Measurements from ENCODE around the gene RPS18. TPM values are rescaled to one million over a fixed set of nuclear protein-coding genes. Genes with fewer than 3 reads are reported as not detected.

The RPS18 gene
- total and polyA plus RNA-seq, 9 of the 15 experiments (the other 6 are each of a cell fraction or from before 2014, with no cell fraction given): 5,023 to 17,516 (median 8,131) TPM

DNA sequence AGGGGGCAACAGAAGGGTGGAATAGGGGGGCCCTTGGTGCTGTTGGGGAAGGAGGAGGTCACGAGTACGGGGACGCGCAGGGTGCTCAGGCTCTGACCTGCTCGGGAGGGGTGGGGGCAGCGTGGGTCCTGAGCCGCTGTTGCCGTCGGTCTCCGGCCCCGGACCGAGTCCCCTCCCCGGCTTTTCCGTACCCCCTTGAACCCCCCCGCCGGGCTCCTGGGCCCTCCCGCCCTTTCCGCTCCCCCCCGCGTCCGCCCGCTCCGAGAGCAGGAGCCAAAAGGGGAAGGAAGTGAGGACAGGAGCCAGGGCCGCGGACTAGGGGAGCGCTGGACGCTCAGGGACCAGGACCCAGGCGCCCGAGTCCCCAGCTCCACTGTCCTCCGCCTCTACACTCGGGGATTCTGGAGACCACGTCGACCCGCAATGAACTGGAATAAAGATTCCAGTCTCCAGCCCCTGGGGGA lies 26.9 kb downstream of the RPS18 start, which contains the start of gene RGL2 (continued):
- TF ChIP-seq, protein P1, sequence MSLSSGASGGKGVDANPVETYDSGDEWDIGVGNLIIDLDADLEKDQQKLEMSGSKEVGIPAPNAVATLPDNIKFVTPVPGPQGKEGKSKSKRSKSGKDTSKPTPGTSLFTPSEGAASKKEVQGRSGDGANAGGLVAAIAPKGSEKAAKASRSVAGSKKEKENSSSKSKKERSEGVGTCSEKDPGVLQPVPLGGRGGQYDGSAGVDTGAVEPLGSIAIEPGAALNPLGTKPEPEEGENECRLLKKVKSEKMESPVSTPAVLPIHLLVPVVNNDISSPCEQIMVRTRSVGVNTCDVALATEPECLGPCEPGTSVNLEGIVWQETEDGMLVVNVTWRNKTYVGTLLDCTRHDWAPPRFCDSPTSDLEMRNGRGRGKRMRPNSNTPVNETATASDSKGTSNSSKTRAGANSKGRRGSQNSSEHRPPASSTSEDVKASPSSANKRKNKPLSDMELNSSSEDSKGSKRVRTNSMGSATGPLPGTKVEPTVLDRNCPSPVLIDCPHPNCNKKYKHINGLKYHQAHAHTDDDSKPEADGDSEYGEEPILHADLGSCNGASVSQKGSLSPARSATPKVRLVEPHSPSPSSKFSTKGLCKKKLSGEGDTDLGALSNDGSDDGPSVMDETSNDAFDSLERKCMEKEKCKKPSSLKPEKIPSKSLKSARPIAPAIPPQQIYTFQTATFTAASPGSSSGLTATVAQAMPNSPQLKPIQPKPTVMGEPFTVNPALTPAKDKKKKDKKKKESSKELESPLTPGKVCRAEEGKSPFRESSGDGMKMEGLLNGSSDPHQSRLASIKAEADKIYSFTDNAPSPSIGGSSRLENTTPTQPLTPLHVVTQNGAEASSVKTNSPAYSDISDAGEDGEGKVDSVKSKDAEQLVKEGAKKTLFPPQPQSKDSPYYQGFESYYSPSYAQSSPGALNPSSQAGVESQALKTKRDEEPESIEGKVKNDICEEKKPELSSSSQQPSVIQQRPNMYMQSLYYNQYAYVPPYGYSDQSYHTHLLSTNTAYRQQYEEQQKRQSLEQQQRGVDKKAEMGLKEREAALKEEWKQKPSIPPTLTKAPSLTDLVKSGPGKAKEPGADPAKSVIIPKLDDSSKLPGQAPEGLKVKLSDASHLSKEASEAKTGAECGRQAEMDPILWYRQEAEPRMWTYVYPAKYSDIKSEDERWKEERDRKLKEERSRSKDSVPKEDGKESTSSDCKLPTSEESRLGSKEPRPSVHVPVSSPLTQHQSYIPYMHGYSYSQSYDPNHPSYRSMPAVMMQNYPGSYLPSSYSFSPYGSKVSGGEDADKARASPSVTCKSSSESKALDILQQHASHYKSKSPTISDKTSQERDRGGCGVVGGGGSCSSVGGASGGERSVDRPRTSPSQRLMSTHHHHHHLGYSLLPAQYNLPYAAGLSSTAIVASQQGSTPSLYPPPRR (CRISPR knock-in tag; IDR thresholded peaks at IDR 0.05; ENCODE audit: borderline replicate concordance): no peak
- peak; percentile 51 for TF ChIP-seq OTX1 (CRISPR knock-in tag; IDR thresholded peaks at IDR 0.05)
- TF ChIP-seq EGR1 (conservative IDR thresholded peaks at IDR 0.05): no peak
- TF ChIP-seq ZSCAN29 (IDR thresholded peaks at IDR 0.05): no peak
- no peak for TF ChIP-seq PTBP1 (IDR thresholded peaks at IDR 0.05; ENCODE audit: low read depth, low read length)
- TF ChIP-seq POLR2H (tag; IDR thresholded peaks at IDR 0.05; ENCODE audit: low read depth): no peak
- no peak for TF ChIP-seq SREBF1 (IDR thresholded peaks at IDR 0.05; ENCODE audit: borderline replicate concordance, low read depth, low read length)
- no peak for TF ChIP-seq ARHGAP35 (IDR thresholded peaks at IDR 0.05; ENCODE audit: partially characterized antibody)
- 0 out of 2 replicates have a peak, but pooled peaks have one; percentile 41 for TF ChIP-seq ELF4 (CRISPR knock-in tag; IDR thresholded peaks at IDR 0.05)
- TF ChIP-seq, protein P2, sequence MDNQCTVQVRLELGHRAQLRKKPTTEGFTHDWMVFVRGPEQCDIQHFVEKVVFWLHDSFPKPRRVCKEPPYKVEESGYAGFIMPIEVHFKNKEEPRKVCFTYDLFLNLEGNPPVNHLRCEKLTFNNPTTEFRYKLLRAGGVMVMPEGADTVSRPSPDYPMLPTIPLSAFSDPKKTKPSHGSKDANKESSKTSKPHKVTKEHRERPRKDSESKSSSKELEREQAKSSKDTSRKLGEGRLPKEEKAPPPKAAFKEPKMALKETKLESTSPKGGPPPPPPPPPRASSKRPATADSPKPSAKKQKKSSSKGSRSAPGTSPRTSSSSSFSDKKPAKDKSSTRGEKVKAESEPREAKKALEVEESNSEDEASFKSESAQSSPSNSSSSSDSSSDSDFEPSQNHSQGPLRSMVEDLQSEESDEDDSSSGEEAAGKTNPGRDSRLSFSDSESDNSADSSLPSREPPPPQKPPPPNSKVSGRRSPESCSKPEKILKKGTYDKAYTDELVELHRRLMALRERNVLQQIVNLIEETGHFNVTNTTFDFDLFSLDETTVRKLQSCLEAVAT (IDR thresholded peaks at IDR 0.05): no peak
- no peak for TF ChIP-seq MCM5 (IDR thresholded peaks at IDR 0.05; ENCODE audit: low read depth)
- TF ChIP-seq, protein P3, sequence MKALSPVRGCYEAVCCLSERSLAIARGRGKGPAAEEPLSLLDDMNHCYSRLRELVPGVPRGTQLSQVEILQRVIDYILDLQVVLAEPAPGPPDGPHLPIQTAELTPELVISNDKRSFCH (CRISPR knock-in tag; IDR thresholded peaks at IDR 0.05): no peak
- TF ChIP-seq, protein P3 (tag; IDR thresholded peaks at IDR 0.05): no peak
- TF ChIP-seq, protein P4, sequence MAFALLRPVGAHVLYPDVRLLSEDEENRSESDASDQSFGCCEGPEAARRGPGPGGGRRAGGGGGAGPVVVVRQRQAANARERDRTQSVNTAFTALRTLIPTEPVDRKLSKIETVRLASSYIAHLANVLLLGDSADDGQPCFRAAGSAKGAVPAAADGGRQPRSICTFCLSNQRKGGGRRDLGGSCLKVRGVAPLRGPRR (CRISPR knock-in tag; IDR thresholded peaks at IDR 0.05): no peak
- TF ChIP-seq NR4A1 (CRISPR knock-in tag; IDR thresholded peaks at IDR 0.05): no peak
- TF ChIP-seq NR4A1 (tag; IDR thresholded peaks at IDR 0.05): no peak
- no peak for TF ChIP-seq TFAM (CRISPR knock-in tag; conservative IDR thresholded peaks at IDR 0.05)
- no peak for TF ChIP-seq HMG20A (CRISPR knock-in tag; conservative IDR thresholded peaks at IDR 0.05)
- TF ChIP-seq HDAC2 (IDR thresholded peaks at IDR 0.05): no peak
- TF ChIP-seq YY1 (IDR thresholded peaks at IDR 0.05; ENCODE audit: borderline replicate concordance in 1 of 3, control insufficient read depth in 1 of 3, extremely low read depth in 1 of 3, insufficient read depth in 3 of 3, insufficient read length in 1 of 3, insufficient replicate concordance in 2 of 3, low read depth in 1 of 3, low read length in 2 of 3): peak in 1 of 3 experiments; percentile 25
- TF ChIP-seq NEUROD1 (IDR thresholded peaks at IDR 0.05; ENCODE audit: borderline replicate concordance, low read depth, low read length, partially characterized antibody): no peak
- no peak for TF ChIP-seq SMARCB1 (IDR thresholded peaks at IDR 0.05; ENCODE audit: insufficient read length, low read depth)

All from K562 (cell line).